GM12878 (cell line): ENCODE measurements around the gene MYOZ1. TPM values are rescaled to one million over a fixed set of nuclear protein-coding genes. Genes with fewer than 3 reads are reported as not detected.

Experiments used
- ATAC-seq: fragments of 200-7000 bp; cut with Tn5 transposase; 3 replicates; pipeline ENCODE4 v1.9.1; 2020; ENCODE audit warnings: mild to moderate bottlenecking, moderate library complexity
- BruUV-seq: library from RNA; stranded (reverse); fragments of 400-500 nt; replicated peaks from 2 replicates; lab custom pipeline; 2021; lab: Mats Ljungman, UMichigan
- CTCF ChIA-PET: fragments of 300-600 bp; sonication (Branson Sonifier 250); formaldehyde crosslinking; extraction: SDS; loops from one replicate; lab custom pipeline; 2021; ENCODE audit warnings: inconsistent platforms; lab: Yijun Ruan, JAX
- POLR2A ChIA-PET: fragments of 350-600 bp; formaldehyde crosslinking; extraction: SDS; loops from one replicate; lab custom pipeline; 2021; ENCODE audit warnings: inconsistent platforms; lab: Charles Lee
- RAD21 ChIA-PET: fragments of 300-600 bp; sonication (Branson Sonifier 250); formaldehyde crosslinking; loops from one replicate; lab custom pipeline; 2023; ENCODE audit warnings: antibody characterized with exemption; ENCODE audit not compliant: unreplicated experiment; lab: Charles Lee
- SMC1A ChIA-PET: fragments of 300-600 bp; sonication (Branson Sonifier 250); formaldehyde crosslinking; loops from one replicate; lab custom pipeline; 2023; ENCODE audit not compliant: unreplicated experiment, uncharacterized antibody; lab: Charles Lee
- DNase-seq: peaks from one replicate; pipeline ENCODE4 v3.0.0-alpha.2; 2011; ENCODE audit warnings: low read depth, low spot score
- FAIRE-seq: peaks from 3 replicates; lab custom pipeline; 2011; peaks lifted over from hg19 to GRCh38; lab: Jason Lieb, UNC
- H2AFZ ChIP-seq: 2 replicates; pipeline ENCODE4 v1.6.0; 2011; ENCODE audit warnings: low read depth, low read length, control low read depth; ENCODE audit not compliant: control insufficient read depth
- H3K27ac ChIP-seq: 2 replicates; pipeline ENCODE4 v1.5.1; 2011; ENCODE audit warnings: control low read depth; ENCODE audit not compliant: control insufficient read depth, insufficient read depth
- H3K27me3 ChIP-seq, 2 experiments: replicated peaks in 1 of 2; 2 replicates each; pipeline versions ENCODE4 v1.6.0 to v1.6.1; 2011; ENCODE audit warnings: low read length in 1 of 2; ENCODE audit not compliant: control insufficient read depth in 2 of 2, insufficient read depth in 2 of 2
- H3K36me3 ChIP-seq, 2 experiments: 2 replicates each; pipeline ENCODE4 v1.5.1; 2011; ENCODE audit warnings: low read length in 1 of 2; ENCODE audit not compliant: control insufficient read depth in 2 of 2, insufficient read depth in 2 of 2
- H3K4me1 ChIP-seq: 2 replicates; pipeline ENCODE4 v1.6.1; 2011; ENCODE audit warnings: mild to moderate bottlenecking, low read length, moderate library complexity, mixed read lengths; ENCODE audit not compliant: control insufficient read depth, insufficient read depth
- H3K4me2 ChIP-seq: 2 replicates; pipeline ENCODE4 v1.6.0; 2011; ENCODE audit warnings: control low read depth; ENCODE audit not compliant: control insufficient read depth, insufficient read depth
- H3K4me3 ChIP-seq: fragments of 200-600 bp; sonication (generic); 2 replicates; pipeline ENCODE4 v1.5.1; 2016
- H3K79me2 ChIP-seq: 2 replicates; pipeline ENCODE4 v1.6.0; 2011; ENCODE audit warnings: low read length; ENCODE audit not compliant: control insufficient read depth, insufficient read depth
- H3K9ac ChIP-seq: 2 replicates; pipeline ENCODE4 v1.8.0; 2011; ENCODE audit warnings: low read length, control low read depth, mixed read lengths; ENCODE audit not compliant: control insufficient read depth, insufficient read depth
- H3K9me3 ChIP-seq: replicated peaks from 3 replicates; pipeline ENCODE4 v1.5.1; 2011; ENCODE audit warnings: mild to moderate bottlenecking, low read length; ENCODE audit not compliant: control insufficient read depth, insufficient read depth
- H4K20me1 ChIP-seq: 2 replicates; pipeline ENCODE4 v1.6.0; 2011; ENCODE audit not compliant: control insufficient read depth, insufficient read depth
- ATF2 ChIP-seq: IDR thresholded peaks from 2 replicates; pipeline ENCODE4 v1.6.1; 2012; ENCODE audit warnings: low read length, inconsistent platforms
- BMI1 ChIP-seq: fragments of 450-650 bp; IDR thresholded peaks from 2 replicates; pipeline ENCODE4 v1.6.1; 2016; ENCODE audit warnings: mild to moderate bottlenecking, moderate library complexity, borderline replicate concordance
- CEBPB ChIP-seq, 2 experiments: fragments of 150-350 bp in 1 of 2; IDR thresholded peaks; 2 replicates each; pipeline ENCODE4 v1.6.1; 2012 to 2014; ENCODE audit warnings: low read depth in 2 of 2, low read length in 2 of 2, borderline replicate concordance in 1 of 2, inconsistent platforms in 1 of 2
- DPF2 ChIP-seq: fragments of 450-650 bp; IDR thresholded peaks from 2 replicates; pipeline ENCODE4 v1.6.1; 2017; ENCODE audit warnings: mild to moderate bottlenecking
- KDM1A ChIP-seq: fragments of 200-600 bp; sonication (generic); IDR thresholded peaks from 2 replicates; pipeline ENCODE4 v1.6.1; 2016; ENCODE audit warnings: borderline replicate concordance
- LARP7 ChIP-seq: fragments of 450-650 bp; IDR thresholded peaks from 2 replicates; pipeline ENCODE4 v1.6.1; 2017; ENCODE audit warnings: mild to moderate bottlenecking
- MAX ChIP-seq: IDR thresholded peaks from 2 replicates; pipeline ENCODE4 v1.6.1; 2012; ENCODE audit warnings: low read depth, low read length, improper control_type of control experiment
- MEF2B ChIP-seq: fragments of 450-650 bp; IDR thresholded peaks from 2 replicates; pipeline ENCODE4 v1.6.1; 2018; ENCODE audit warnings: mild to moderate bottlenecking, moderate library complexity; ENCODE audit not compliant: partially characterized antibody, poor library complexity, severe bottlenecking
- MXI1 ChIP-seq: fragments of 150-350 bp; IDR thresholded peaks from 2 replicates; pipeline ENCODE4 v1.6.1; 2011; ENCODE audit warnings: low read depth, mild to moderate bottlenecking, inconsistent platforms, low read length, improper control_type of control experiment
- PML ChIP-seq: IDR thresholded peaks from 2 replicates; pipeline ENCODE4 v1.6.1; 2012; ENCODE audit warnings: low read length, inconsistent platforms
- RAD21 ChIP-seq: IDR thresholded peaks from 2 replicates; pipeline ENCODE4 v1.6.1; 2011; ENCODE audit warnings: mild to moderate bottlenecking, low read depth, low read length, moderate library complexity; ENCODE audit not compliant: insufficient read depth
- SIN3A ChIP-seq: IDR thresholded peaks from 2 replicates; pipeline ENCODE4 v1.6.1; 2012; ENCODE audit warnings: low read depth, low read length, improper control_type of control experiment
- SUPT20H ChIP-seq: IDR thresholded peaks from 2 replicates; pipeline ENCODE4 v1.6.1; 2011; ENCODE audit warnings: low read depth, mild to moderate bottlenecking, low read length, moderate library complexity, borderline replicate concordance; ENCODE audit not compliant: control insufficient read depth
- TCF12 ChIP-seq: IDR thresholded peaks from 2 replicates; pipeline ENCODE4 v1.6.1; 2011; ENCODE audit warnings: low read depth, mild to moderate bottlenecking, low read length
- TCF3 ChIP-seq: IDR thresholded peaks from 2 replicates; pipeline ENCODE4 v1.6.1; 2012; ENCODE audit warnings: low read depth, mild to moderate bottlenecking, low read length, borderline replicate concordance; ENCODE audit not compliant: insufficient read depth
- USF1 ChIP-seq: IDR thresholded peaks from 2 replicates; pipeline ENCODE4 v1.6.1; 2011; ENCODE audit warnings: borderline replicate concordance, low read depth, mild to moderate bottlenecking, moderate library complexity, mixed read lengths, low read length; ENCODE audit not compliant: insufficient read depth; ENCODE audit errors: extremely low read length
- ZBTB40 ChIP-seq: fragments of 450-650 bp; IDR thresholded peaks from 2 replicates; pipeline ENCODE4 v1.6.1; 2016; ENCODE audit warnings: mild to moderate bottlenecking, moderate library complexity, borderline replicate concordance
- WGBS: methylation state at CpG from one replicate; pipeline ENCODE4 v1.1.6; 2016; ENCODE audit warnings: low lambda C conversion rate; ENCODE audit not compliant: insufficient replicate concordance, insufficient coverage; ENCODE audit errors: missing lambda C conversion rate; 5-methylcytosine and 5-hydroxymethylcytosine counted together
- in situ Hi-C: fragments of 300-500 bp; cut with MboI; formaldehyde crosslinking; loops from 9 replicates; pipeline ENCODE4 v1.14.3; 2018; ENCODE audit warnings: mixed read lengths
- intact Hi-C: fragments of 100-400 bp; cut with micrococcal nuclease; formaldehyde crosslinking; loops from one replicate; pipeline ENCODE4 v1.14.2; 2022; ENCODE audit not compliant: unreplicated experiment
- polyA plus RNA-seq, 11 experiments: library from polyadenylated mRNA; depleted of rRNA in 4 of 11; unstranded in 6 of 11; stranded (reverse) in 5 of 11; fragments of >200 nt; fragmentation: Nextera tagmentation in 4 of 11; fragmentation: Illumina TruSeq in 1 of 11; extraction: Ambion mirVana in 4 of 11; extraction: Trizol in 1 of 11; gene quantifications; 1 replicate in 1 of 11; 2 replicates in 10 of 11; pipeline versions ENCODE4 v1.2.1 to v1.2.3, GENCODE V29; 2011 to 2016; ENCODE audit warnings: inconsistent platforms in 2 of 11, missing spikeins in 2 of 11, low read depth in 1 of 11
- total RNA-seq, 4 experiments: library from RNA; depleted of rRNA in 3 of 4; stranded (reverse); fragments of >200 nt in 3 of 4; fragmentation: Illumina TruSeq in 1 of 4; extraction: Trizol in 1 of 4; gene quantifications; 2 replicates each; pipeline versions ENCODE4 v1.2.1 to v1.2.3, GENCODE V29; 2013 to 2021

MYOZ1 gene
- total and polyA plus RNA-seq, 10 of the 15 experiments (the other 5 are each of a cell fraction or from before 2014, with no cell fraction given) = 0.05 to 2.0 (median 0.62) TPM

- TF ChIP-seq LARP7 (no peak), TCF12 (no peak)
Measured at GRCh38 chr10:73593812-73594211, 47.5 kb downstream of the MYOZ1 start (continued).

- TF ChIP-seq SUPT20H (no peak), MXI1 (no peak), SIN3A (no peak), TCF3 (no peak), ATF2 (no peak), BMI1 (no peak), RAD21 (no peak), MEF2B (no peak), CEBPB (IDR thresholded peaks at IDR 0.05; ENCODE audit: borderline replicate concordance in 1 of 2, low read depth in 2 of 2, low read length in 2 of 2) (no peak), KDM1A (no peak), PML (no peak), ZBTB40 (no peak), MAX (no peak), DPF2 (no peak), USF1 (no peak)
- TF ChIP-seq, all 136 proteins: peak for 0
Measured at GRCh38 chr10:73593110-73593509, 48.2 kb downstream of the MYOZ1 start.

More at GRCh38 chr10:73593110-73593509, 48.2 kb downstream of the MYOZ1 start:
- in situ Hi-C loops = no loop called here
- ChIA-PET SMC1A (no interaction called here), CTCF (interaction anchor here (2.2 kb wide), 1 partner anchor 50 kb away, joined by 7 read pairs; no protein-coding TSS in a partner anchor), RAD21 (interaction anchor here (0.9 kb wide), 1 partner anchor 50 kb away, joined by 4 read pairs; no protein-coding TSS in a partner anchor), POLR2A (no interaction called here)
- intact Hi-C loops = no loop called here
- H2AFZ ChIP-seq = no peak overlapping the region
- DNase-seq (no peak), ATAC-seq (no peak), FAIRE-seq (no peak)
- no TSS peak for BruUV-seq
- H3K4me3 ChIP-seq = no peak overlapping the region
- H3K4me1 ChIP-seq = peaks cover 4% of the 10 kb centered on the region; the same call in 1 of the 2 replicates
- no peaks in the 10 kb centered on the region for H4K20me1 ChIP-seq
- H3K27me3 ChIP-seq = no peaks in the 10 kb centered on the region
- no peak overlapping the region for H3K9ac ChIP-seq
- no peak overlapping the region for H3K27ac ChIP-seq
- no peaks in the 10 kb centered on the region for H3K36me3 ChIP-seq
- WGBS = 95% methylated on average over 4 of the region's 4 CpGs
- H3K4me2 ChIP-seq = no peak overlapping the region
- no peaks in the 10 kb centered on the region for H3K79me2 ChIP-seq
- no peaks in the 10 kb centered on the region for H3K9me3 ChIP-seq
